H1 (cell line): ENCODE results near the gene MYO1A. TPM values are rescaled to one million over a fixed set of nuclear protein-coding genes. Genes with fewer than 3 reads are reported as not detected.

Experiments used
- EZH2 ChIP-seq: fragments of 200-600 bp; sonication (generic); IDR thresholded peaks from 2 replicates; pipeline ENCODE4 v1.7.1; 2012; ENCODE audit warnings: low read depth, mild to moderate bottlenecking, moderate library complexity, low read length, inconsistent platforms; ENCODE audit not compliant: severe bottlenecking
- GTF2F1 ChIP-seq: IDR thresholded peaks from 2 replicates; pipeline ENCODE4 v1.6.1; 2012; ENCODE audit warnings: low read depth, low read length, improper control_type of control experiment, borderline replicate concordance
- POLR2AphosphoS5 ChIP-seq: IDR thresholded peaks from 2 replicates; pipeline ENCODE4 v1.6.1; 2011; ENCODE audit warnings: low read depth, low read length
- POU5F1 ChIP-seq: IDR thresholded peaks from 2 replicates; pipeline ENCODE4 v1.6.1; 2011; ENCODE audit warnings: low read depth, mild to moderate bottlenecking, low read length, moderate library complexity
- RFX5 ChIP-seq: IDR thresholded peaks from 2 replicates; pipeline ENCODE4 v1.6.1; 2011; ENCODE audit warnings: low read depth, low read length, improper control_type of control experiment, borderline replicate concordance
- RXRA ChIP-seq: IDR thresholded peaks from 2 replicates; pipeline ENCODE4 v1.6.1; 2011; ENCODE audit warnings: low read depth, mild to moderate bottlenecking, low read length, moderate library complexity; ENCODE audit not compliant: insufficient read depth
- SP2 ChIP-seq: IDR thresholded peaks from 2 replicates; pipeline ENCODE4 v1.6.1; 2012; ENCODE audit warnings: mild to moderate bottlenecking, low read length, inconsistent platforms
- YY1 ChIP-seq: IDR thresholded peaks from 2 replicates; pipeline ENCODE4 v1.6.1; 2011; ENCODE audit warnings: low read depth, mild to moderate bottlenecking, low read length
- polyA plus RNA-seq, 7 experiments: library from polyadenylated mRNA; depleted of rRNA in 3 of 7; stranded (reverse) in 5 of 7; unstranded in 2 of 7; fragments of >200 nt in 5 of 7; fragments of 200-250 nt in 2 of 7; gene quantifications; 1 replicate in 5 of 7; 2 replicates in 1 of 7; 4 replicates in 1 of 7; pipeline versions ENCODE4 v1.2.1 to v1.2.3, GENCODE V29; 2011 to 2013; ENCODE audit warnings: missing spikeins in 2 of 7, mixed read lengths in 2 of 7
- total RNA-seq: library from RNA; stranded (reverse); fragmentation: NEBNext Ultra II Directional; extraction: Animal tissue kit (Norgen Biotek cat#: 25700); gene quantifications from 2 replicates; pipeline ENCODE4 v1.2.1, GENCODE V29; 2021
- TF ChIP-seq, protein P1 (sequence below): IDR thresholded peaks from 2 replicates; pipeline ENCODE4 v1.6.1; 2011; ENCODE audit warnings: low read length, improper control_type of control experiment

MYO1A gene
- total and polyA plus RNA-seq, 2 of the 8 experiments (the other 6 are each of a cell fraction or from before 2014, with no cell fraction given): 0.54 to 0.77 TPM

- TF ChIP-seq SP2 (no peak), GTF2F1 (no peak), POU5F1 (no peak), RFX5 (no peak), YY1 (peak; percentile 77), EZH2 (no peak), RXRA (no peak), POLR2AphosphoS5 (no peak)
- TF ChIP-seq, protein P1, sequence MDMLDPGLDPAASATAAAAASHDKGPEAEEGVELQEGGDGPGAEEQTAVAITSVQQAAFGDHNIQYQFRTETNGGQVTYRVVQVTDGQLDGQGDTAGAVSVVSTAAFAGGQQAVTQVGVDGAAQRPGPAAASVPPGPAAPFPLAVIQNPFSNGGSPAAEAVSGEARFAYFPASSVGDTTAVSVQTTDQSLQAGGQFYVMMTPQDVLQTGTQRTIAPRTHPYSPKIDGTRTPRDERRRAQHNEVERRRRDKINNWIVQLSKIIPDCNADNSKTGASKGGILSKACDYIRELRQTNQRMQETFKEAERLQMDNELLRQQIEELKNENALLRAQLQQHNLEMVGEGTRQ: no peak
- TF ChIP-seq, all 59 proteins: peak for 6
Measured at GRCh38 chr12:56987551-56988053, 62.3 kb downstream of the MYO1A start (continued).
